ENCODE data around the gene CDH15. TPM values are rescaled to one million over a fixed set of nuclear protein-coding genes. Genes with fewer than 3 reads are reported as not detected.

The CDH15 gene, protein sequence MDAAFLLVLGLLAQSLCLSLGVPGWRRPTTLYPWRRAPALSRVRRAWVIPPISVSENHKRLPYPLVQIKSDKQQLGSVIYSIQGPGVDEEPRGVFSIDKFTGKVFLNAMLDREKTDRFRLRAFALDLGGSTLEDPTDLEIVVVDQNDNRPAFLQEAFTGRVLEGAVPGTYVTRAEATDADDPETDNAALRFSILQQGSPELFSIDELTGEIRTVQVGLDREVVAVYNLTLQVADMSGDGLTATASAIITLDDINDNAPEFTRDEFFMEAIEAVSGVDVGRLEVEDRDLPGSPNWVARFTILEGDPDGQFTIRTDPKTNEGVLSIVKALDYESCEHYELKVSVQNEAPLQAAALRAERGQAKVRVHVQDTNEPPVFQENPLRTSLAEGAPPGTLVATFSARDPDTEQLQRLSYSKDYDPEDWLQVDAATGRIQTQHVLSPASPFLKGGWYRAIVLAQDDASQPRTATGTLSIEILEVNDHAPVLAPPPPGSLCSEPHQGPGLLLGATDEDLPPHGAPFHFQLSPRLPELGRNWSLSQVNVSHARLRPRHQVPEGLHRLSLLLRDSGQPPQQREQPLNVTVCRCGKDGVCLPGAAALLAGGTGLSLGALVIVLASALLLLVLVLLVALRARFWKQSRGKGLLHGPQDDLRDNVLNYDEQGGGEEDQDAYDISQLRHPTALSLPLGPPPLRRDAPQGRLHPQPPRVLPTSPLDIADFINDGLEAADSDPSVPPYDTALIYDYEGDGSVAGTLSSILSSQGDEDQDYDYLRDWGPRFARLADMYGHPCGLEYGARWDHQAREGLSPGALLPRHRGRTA
- total RNA-seq (2012; rRNA removed) = 2.5 and 17.0 TPM in 2 replicates

GRCh38 chr16:89171216-89172170 is at the start of gene CDH15:
Gene CDH15 (plus strand): TSS chr16:89171748. CDS start chr16:89171832, 84 bp downstream.
- H3K27me3 ChIP-seq (ENCODE audit: control insufficient read depth, insufficient read depth, low read length) = no peaks in the 10 kb centered on the region
- H3K36me3 ChIP-seq (ENCODE audit: insufficient read depth, low read length) = no peaks in the 10 kb centered on the region
- H3K9me3 ChIP-seq (replicated peaks; ENCODE audit: low read length) = no peaks in the 10 kb centered on the region

DNA sequence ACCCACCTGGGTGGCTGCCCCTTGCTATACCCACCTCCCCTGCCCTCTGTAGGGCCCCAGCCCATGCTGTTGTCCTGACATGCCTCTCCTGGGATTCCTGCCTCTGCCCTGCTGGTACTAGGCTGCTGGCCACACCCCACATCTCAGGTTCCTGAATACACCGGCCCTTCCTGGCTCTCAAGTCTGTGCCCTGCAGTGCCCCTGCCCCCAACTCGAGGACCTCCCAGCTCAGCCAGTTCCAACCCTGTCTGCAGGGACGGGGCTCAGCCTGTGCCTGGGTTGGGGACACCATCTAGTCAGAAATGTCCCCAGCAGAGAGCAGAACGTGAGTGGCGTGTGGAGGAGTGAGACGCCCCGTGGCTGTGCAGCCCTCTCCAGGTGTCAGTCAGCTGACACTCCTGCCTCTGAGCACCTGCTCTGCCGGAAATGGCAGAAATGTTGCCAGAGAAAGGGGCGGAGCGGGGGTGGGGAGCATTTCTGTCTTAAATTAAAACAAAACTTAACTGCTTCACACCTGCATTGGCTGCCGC is 49.2 kb upstream of the CDH15 start:
- no peaks in the 10 kb centered on the region for H3K9me3 ChIP-seq (replicated peaks; ENCODE audit: low read length)
- no peak overlapping the region for H3K4me3 ChIP-seq (ENCODE audit: low read length)
- H3K4me2 ChIP-seq (ENCODE audit: low read length) = no peak overlapping the region
- H3K27me3 ChIP-seq (ENCODE audit: control insufficient read depth, insufficient read depth, low read length) = no peaks in the 10 kb centered on the region
- peaks cover 15% of the 10 kb centered on the region for H3K36me3 ChIP-seq (ENCODE audit: insufficient read depth, low read length)
- H3K4me1 ChIP-seq (ENCODE audit: control insufficient read depth, insufficient read depth, low read length) = no peaks in the 10 kb centered on the region
- no peak overlapping the region for H3K9ac ChIP-seq (ENCODE audit: low read depth, low read length)

More at GRCh38 chr16:89171216-89172170, at the start of gene CDH15:
- H3K4me2 ChIP-seq (ENCODE audit: low read length) = peak within 1 kb of the TSS; percentile 90
- H3K4me3 ChIP-seq (ENCODE audit: low read length) = peak within 1 kb of the TSS; percentile 81
- H3K9ac ChIP-seq (ENCODE audit: low read depth, low read length) = peak within 1 kb of the TSS; percentile 85
- peaks cover 54% of the 10 kb centered on the region for H3K4me1 ChIP-seq (ENCODE audit: control insufficient read depth, insufficient read depth, low read length)

GRCh38 chr16:89123001-89123830 is 48.3 kb upstream of the CDH15 start:
- Histone ChIP-seq H3K36me3 (ENCODE audit: insufficient read depth, low read length) (peaks cover 15% of the 10 kb centered on the region), H3K9ac (ENCODE audit: low read depth, low read length) (no peak overlapping the region), H3K9me3 (replicated peaks; ENCODE audit: low read length) (no peaks in the 10 kb centered on the region)

GRCh38 chr16:89123831-89124100 is 47.8 kb upstream of the CDH15 start:
- Histone ChIP-seq H3K9ac (ENCODE audit: low read depth, low read length) (no peak overlapping the region), H3K4me1 (ENCODE audit: control insufficient read depth, insufficient read depth, low read length) (no peaks in the 10 kb centered on the region), H3K4me3 (ENCODE audit: low read length) (no peak overlapping the region), H3K4me2 (ENCODE audit: low read length) (no peak overlapping the region), H3K9me3 (replicated peaks; ENCODE audit: low read length) (no peaks in the 10 kb centered on the region), H3K27me3 (ENCODE audit: control insufficient read depth, insufficient read depth, low read length) (no peaks in the 10 kb centered on the region), H3K36me3 (ENCODE audit: insufficient read depth, low read length) (peaks cover 15% of the 10 kb centered on the region)

More at GRCh38 chr16:89123001-89123830, 48.3 kb upstream of the CDH15 start:
- Histone ChIP-seq H3K27me3 (ENCODE audit: control insufficient read depth, insufficient read depth, low read length) (no peaks in the 10 kb centered on the region), H3K4me1 (ENCODE audit: control insufficient read depth, insufficient read depth, low read length) (no peaks in the 10 kb centered on the region), H3K4me2 (ENCODE audit: low read length) (no peak overlapping the region), H3K4me3 (ENCODE audit: low read length) (no peak overlapping the region)

DNA sequence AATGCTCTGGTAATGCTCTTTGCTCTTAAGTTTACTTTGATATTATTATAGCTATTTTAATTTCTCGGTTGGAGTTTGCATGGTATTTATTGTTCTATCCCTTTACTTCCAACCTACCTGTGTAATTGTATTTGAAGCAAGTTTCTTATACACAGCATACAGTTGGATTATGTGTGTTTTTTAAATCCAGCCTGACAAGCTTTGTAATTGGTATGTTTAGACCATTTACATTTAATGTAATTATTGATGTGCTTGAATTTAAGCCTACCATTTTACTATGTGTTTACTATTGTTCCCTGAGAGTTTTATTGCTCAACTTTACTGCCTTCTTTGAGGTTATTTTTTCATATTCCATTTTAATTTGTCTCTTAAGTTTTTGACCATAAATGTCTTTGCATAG is 42.2 kb upstream of the CDH15 start:
- Histone ChIP-seq H3K27me3 (ENCODE audit: control insufficient read depth, insufficient read depth, low read length) (no peaks in the 10 kb centered on the region), H3K9me3 (replicated peaks; ENCODE audit: low read length) (no peaks in the 10 kb centered on the region), H3K4me1 (ENCODE audit: control insufficient read depth, insufficient read depth, low read length) (no peaks in the 10 kb centered on the region), H3K9ac (ENCODE audit: low read depth, low read length) (no peak overlapping the region), H3K4me2 (ENCODE audit: low read length) (no peak overlapping the region), H3K36me3 (ENCODE audit: insufficient read depth, low read length) (peaks cover 11% of the 10 kb centered on the region), H3K4me3 (ENCODE audit: low read length) (no peak overlapping the region)

- H3K4me2 ChIP-seq (ENCODE audit: low read length) = no peak overlapping the region
- no peaks in the 10 kb centered on the region for H3K4me1 ChIP-seq (ENCODE audit: control insufficient read depth, insufficient read depth, low read length)
- no peak overlapping the region for H3K4me3 ChIP-seq (ENCODE audit: low read length)
- H3K9ac ChIP-seq (ENCODE audit: low read depth, low read length) = no peak overlapping the region
- H3K9me3 ChIP-seq (replicated peaks; ENCODE audit: low read length) = no peaks in the 10 kb centered on the region
- peaks cover 17% of the 10 kb centered on the region for H3K36me3 ChIP-seq (ENCODE audit: insufficient read depth, low read length)
- H3K27me3 ChIP-seq (ENCODE audit: control insufficient read depth, insufficient read depth, low read length) = no peaks in the 10 kb centered on the region
Observed at GRCh38 chr16:89130448-89130847, 41.1 kb upstream of the CDH15 start.

- Histone ChIP-seq H3K4me2 (ENCODE audit: low read length) (no peak overlapping the region), H3K36me3 (ENCODE audit: insufficient read depth, low read length) (peaks cover 17% of the 10 kb centered on the region), H3K4me3 (ENCODE audit: low read length) (no peak overlapping the region), H3K9ac (ENCODE audit: low read depth, low read length) (no peak overlapping the region), H3K9me3 (replicated peaks; ENCODE audit: low read length) (no peaks in the 10 kb centered on the region), H3K4me1 (ENCODE audit: control insufficient read depth, insufficient read depth, low read length) (no peaks in the 10 kb centered on the region), H3K27me3 (ENCODE audit: control insufficient read depth, insufficient read depth, low read length) (no peaks in the 10 kb centered on the region)
Observed at GRCh38 chr16:89131783-89132182, 39.8 kb upstream of the CDH15 start.

DNA sequence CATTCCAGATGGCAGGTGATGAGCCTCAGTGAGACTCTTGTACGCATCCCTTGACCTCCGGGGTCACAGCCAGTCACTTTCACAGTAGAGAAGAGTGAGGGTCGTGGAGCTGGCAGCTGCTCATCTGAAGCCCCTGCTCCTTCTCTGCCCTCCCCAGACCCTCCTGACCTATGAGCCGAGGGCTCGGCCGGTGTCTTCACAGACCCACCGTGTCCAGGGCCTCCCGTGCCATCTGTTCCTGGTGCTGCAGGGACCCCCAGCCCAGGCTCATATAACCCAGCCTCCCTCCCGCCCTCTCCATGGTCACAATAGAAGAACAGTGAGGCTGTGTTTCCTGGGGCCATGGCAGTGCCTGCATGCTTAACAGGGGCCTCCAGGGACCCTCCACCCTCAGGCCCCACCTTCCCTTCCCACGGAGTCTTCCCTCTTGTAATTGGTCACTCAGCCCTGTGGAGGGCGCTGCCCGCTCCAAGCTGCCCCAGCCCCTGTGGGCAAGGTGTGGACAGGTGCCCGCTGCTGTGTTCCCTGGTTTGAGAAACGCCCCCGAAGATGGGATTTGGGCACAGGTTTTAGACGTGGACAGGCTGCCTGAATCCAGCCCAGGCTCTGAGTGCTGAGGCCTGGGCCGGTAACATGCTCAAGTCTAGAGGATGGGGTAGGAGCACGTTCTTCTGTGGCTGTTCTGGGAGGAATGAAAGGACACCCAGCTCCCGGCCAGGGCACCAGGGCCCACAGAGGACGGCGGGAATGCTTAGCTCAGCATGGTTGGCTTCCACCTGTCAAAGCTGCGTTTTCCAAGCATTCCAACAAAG is 39.1 kb upstream of the CDH15 start:
- Histone ChIP-seq H3K4me1 (ENCODE audit: control insufficient read depth, insufficient read depth, low read length) (no peaks in the 10 kb centered on the region), H3K36me3 (ENCODE audit: insufficient read depth, low read length) (peaks cover 17% of the 10 kb centered on the region), H3K4me3 (ENCODE audit: low read length) (no peak overlapping the region), H3K9me3 (replicated peaks; ENCODE audit: low read length) (no peaks in the 10 kb centered on the region), H3K27me3 (ENCODE audit: control insufficient read depth, insufficient read depth, low read length) (no peaks in the 10 kb centered on the region), H3K9ac (ENCODE audit: low read depth, low read length) (no peak overlapping the region), H3K4me2 (ENCODE audit: low read length) (no peak overlapping the region)

- no peak overlapping the region for H3K4me3 ChIP-seq (ENCODE audit: low read length)
- H3K36me3 ChIP-seq (ENCODE audit: insufficient read depth, low read length) = peaks cover 17% of the 10 kb centered on the region
- H3K27me3 ChIP-seq (ENCODE audit: control insufficient read depth, insufficient read depth, low read length) = no peaks in the 10 kb centered on the region
- no peak overlapping the region for H3K9ac ChIP-seq (ENCODE audit: low read depth, low read length)
- H3K4me2 ChIP-seq (ENCODE audit: low read length) = no peak overlapping the region
- no peaks in the 10 kb centered on the region for H3K4me1 ChIP-seq (ENCODE audit: control insufficient read depth, insufficient read depth, low read length)
- no peaks in the 10 kb centered on the region for H3K9me3 ChIP-seq (replicated peaks; ENCODE audit: low read length)
Observed at GRCh38 chr16:89133457-89134127, 38.0 kb upstream of the CDH15 start.
